Esophagus muscularis mucosa (tissue), 4 donors: ENCODE data around the gene TTBK2. TPM values are rescaled to one million over a fixed set of nuclear protein-coding genes. Genes with fewer than 3 reads are reported as not detected.
"Not testable (repeated sequence)": the region's sequence is repeated elsewhere in the genome, so short reads cannot be mapped to it uniquely, and the experiment has no call there.

ENCODE experiments used
- DNase-seq: peaks from one replicate; pipeline ENCODE4 v3.0.0-alpha.2; 2017; ENCODE audit errors: extremely low spot score
- H3K27ac ChIP-seq, 4 donors: fragments of 200-600 bp; sonication (generic); replicated peaks in 1 of 4; 1 replicate in 3 of 4; 2 replicates in 1 of 4; pipeline ENCODE4 v1.5.1; 2016 to 2019; ENCODE audit warnings: mild to moderate bottlenecking in 1 of 4
- H3K27me3 ChIP-seq, 4 donors: fragments of 200-600 bp; sonication (generic); one replicate each; pipeline versions ENCODE4 v1.5.1 to v1.6.0; 2016 to 2019
- H3K36me3 ChIP-seq, 4 donors: fragments of 200-600 bp; sonication (generic); one replicate each; pipeline ENCODE4 v1.5.1; 2016 to 2019
- H3K4me1 ChIP-seq, 4 donors: fragments of 200-600 bp; sonication (generic); one replicate each; pipeline ENCODE4 v1.5.1; 2016 to 2019
- H3K4me3 ChIP-seq, 4 donors: fragments of 200-600 bp; sonication (generic); 1 replicate in 2 of 4; 2 replicates in 2 of 4; pipeline ENCODE4 v1.5.1; 2016 to 2019; ENCODE audit warnings: mild to moderate bottlenecking in 4 of 4, moderate library complexity in 1 of 4
- H3K9me3 ChIP-seq, 4 donors: fragments of 200-600 bp; sonication (generic); 1 replicate in 3 of 4; 2 replicates in 1 of 4; pipeline ENCODE4 v1.5.1; 2016 to 2019
- EP300 ChIP-seq: sonication (generic); formaldehyde crosslinking; IDR thresholded peaks from one replicate; pipeline ENCODE4 v1.6.1; 2017; ENCODE audit warnings: antibody characterized with exemption
- POLR2A ChIP-seq: fragments of 450-650 bp; IDR thresholded peaks from one replicate; pipeline ENCODE4 v1.6.1; 2017; ENCODE audit warnings: antibody characterized with exemption, moderate library complexity, mild to moderate bottlenecking, low read depth
- POLR2AphosphoS5 ChIP-seq, 2 donors: sonication (generic); formaldehyde crosslinking; IDR thresholded peaks; one replicate each; pipeline ENCODE4 v1.6.1; 2017; ENCODE audit warnings: antibody characterized with exemption in 2 of 2
- WGBS: methylation state at CpG from one replicate; pipeline ENCODE4 v1.1.5; 2018; 5-methylcytosine and 5-hydroxymethylcytosine counted together
- intact Hi-C: fragments of 100-400 bp; cut with DNase I; formaldehyde crosslinking; loops from one replicate; pipeline ENCODE4 v1.15.1; 2023
- total RNA-seq, 4 donors: library from RNA; depleted of rRNA; stranded (reverse); fragments of >200 nt; gene quantifications; one replicate each; pipeline versions ENCODE4 v1.1.0 to v1.2.1, GENCODE V29; 2016
- TF ChIP-seq, protein P1 (sequence below), 3 experiments: fragments of 200-600 bp in 2 of 3; fragments of 450-650 bp in 1 of 3; sonication (generic) in 2 of 3; IDR thresholded peaks; one replicate each; pipeline ENCODE4 v1.5.1; 2017 to 2019; ENCODE audit warnings: antibody characterized with exemption in 3 of 3, mild to moderate bottlenecking in 2 of 3, moderate library complexity in 1 of 3

The TTBK2 gene
- total RNA-seq, 4 donors from 2014 or later: 19.4 to 33.0 (median 25.1) TPM

GRCh38 chr15:42914728-42915497, 5.7 kb downstream of the TTBK2 start:
- DNase-seq: no peak
- intact Hi-C loops: no loop called here
- Histone ChIP-seq H3K9me3 (no peaks in the 10 kb centered on the region), H3K4me1 (peaks cover 0 to 27% (median 22%) of the 10 kb centered on the region in 4 donors), H3K4me3 (peak overlapping the region in 1 of 4 donors; percentile 1), H3K27me3 (no peaks in the 10 kb centered on the region), H3K27ac (no peak overlapping the region), H3K36me3 (no peaks in the 10 kb centered on the region)
- WGBS: 66% methylated on average over 5 of the region's 5 CpGs
- TF ChIP-seq EP300 (no peak), POLR2AphosphoS5 (IDR thresholded peaks at IDR 0.05) (no peak), POLR2A (no peak)
- TF ChIP-seq, protein P1, sequence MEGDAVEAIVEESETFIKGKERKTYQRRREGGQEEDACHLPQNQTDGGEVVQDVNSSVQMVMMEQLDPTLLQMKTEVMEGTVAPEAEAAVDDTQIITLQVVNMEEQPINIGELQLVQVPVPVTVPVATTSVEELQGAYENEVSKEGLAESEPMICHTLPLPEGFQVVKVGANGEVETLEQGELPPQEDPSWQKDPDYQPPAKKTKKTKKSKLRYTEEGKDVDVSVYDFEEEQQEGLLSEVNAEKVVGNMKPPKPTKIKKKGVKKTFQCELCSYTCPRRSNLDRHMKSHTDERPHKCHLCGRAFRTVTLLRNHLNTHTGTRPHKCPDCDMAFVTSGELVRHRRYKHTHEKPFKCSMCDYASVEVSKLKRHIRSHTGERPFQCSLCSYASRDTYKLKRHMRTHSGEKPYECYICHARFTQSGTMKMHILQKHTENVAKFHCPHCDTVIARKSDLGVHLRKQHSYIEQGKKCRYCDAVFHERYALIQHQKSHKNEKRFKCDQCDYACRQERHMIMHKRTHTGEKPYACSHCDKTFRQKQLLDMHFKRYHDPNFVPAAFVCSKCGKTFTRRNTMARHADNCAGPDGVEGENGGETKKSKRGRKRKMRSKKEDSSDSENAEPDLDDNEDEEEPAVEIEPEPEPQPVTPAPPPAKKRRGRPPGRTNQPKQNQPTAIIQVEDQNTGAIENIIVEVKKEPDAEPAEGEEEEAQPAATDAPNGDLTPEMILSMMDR (IDR thresholded peaks at IDR 0.05): no peak

DNA sequence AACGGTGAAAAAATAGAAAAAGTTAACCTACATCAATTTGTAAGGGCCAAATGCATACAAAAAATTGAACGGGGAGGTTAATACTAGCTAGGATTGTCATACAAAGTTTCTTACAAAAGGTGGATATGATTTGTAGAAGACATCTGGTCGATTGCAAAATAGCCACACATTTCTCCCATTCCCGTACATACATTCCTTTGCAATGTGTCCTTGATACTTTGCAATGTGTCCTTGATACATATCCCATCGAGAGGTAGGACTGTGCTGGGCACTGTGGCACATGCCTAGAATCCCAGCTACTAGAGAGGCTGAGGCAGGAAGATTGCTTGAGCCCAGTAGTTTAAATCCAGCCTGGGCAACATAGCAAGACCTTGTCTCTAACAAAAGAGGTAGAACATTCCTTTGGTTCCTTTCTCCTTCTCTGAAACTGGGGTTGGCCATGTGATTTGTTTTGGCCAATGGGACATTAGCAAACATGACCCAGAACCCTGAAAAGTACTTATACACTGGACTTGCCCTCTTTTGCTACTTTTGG, 9.5 kb downstream of the TTBK2 start:
- 86% methylated on average over 5 of the region's 5 CpGs for WGBS
- Histone ChIP-seq H3K27me3 (no peaks in the 10 kb centered on the region), H3K4me3 (no peak overlapping the region), H3K4me1 (peaks cover 0 to 7% (median 3%) of the 10 kb centered on the region in 4 donors), H3K9me3 (no peaks in the 10 kb centered on the region), H3K36me3 (no peaks in the 10 kb centered on the region), H3K27ac (no peak overlapping the region)
- intact Hi-C loops: no loop called here
- no peak for DNase-seq
- TF ChIP-seq POLR2AphosphoS5 (IDR thresholded peaks at IDR 0.05) (no peak), EP300 (no peak), POLR2A (no peak)
- TF ChIP-seq, protein P1 (IDR thresholded peaks at IDR 0.05): no peak

DNA sequence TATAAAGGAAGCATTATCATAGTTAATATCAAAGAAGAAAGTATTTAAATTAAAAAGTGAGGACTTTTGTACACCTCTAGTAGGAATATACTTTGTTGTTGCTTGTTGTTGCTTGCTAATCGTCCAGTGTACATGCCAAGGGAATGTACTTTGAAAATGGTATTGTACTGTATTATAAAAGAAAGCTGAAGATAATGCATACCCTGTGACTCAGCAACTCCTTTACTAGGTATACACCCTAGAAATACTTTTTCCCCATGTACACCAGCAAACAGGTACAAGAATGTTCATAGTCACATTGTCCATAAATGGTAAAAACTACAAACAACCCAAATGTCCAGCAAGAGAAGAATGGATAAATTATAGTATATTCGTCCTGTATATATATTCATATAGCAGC, 12.0 kb downstream of the TTBK2 start:
- H3K4me3 ChIP-seq: no peak overlapping the region
- intact Hi-C loops: no loop called here
- H3K4me1 ChIP-seq: peaks cover 4 to 6% (median 5%) of the 10 kb centered on the region in 4 donors
- DNase-seq: no peak
- H3K36me3 ChIP-seq: no peaks in the 10 kb centered on the region
- H3K27me3 ChIP-seq: no peaks in the 10 kb centered on the region
- no peak overlapping the region for H3K27ac ChIP-seq
- no peaks in the 10 kb centered on the region for H3K9me3 ChIP-seq
- no peak for TF ChIP-seq POLR2AphosphoS5 (IDR thresholded peaks at IDR 0.05)
- TF ChIP-seq, protein P1 (IDR thresholded peaks at IDR 0.05): no peak
- no peak for TF ChIP-seq POLR2A
- no peak for TF ChIP-seq EP300
- 81% methylated on average over 2 of the region's 2 CpGs for WGBS

GRCh38 chr15:42903388-42904324, 16.9 kb downstream of the TTBK2 start:
- H3K27me3 ChIP-seq: no peaks in the 10 kb centered on the region
- no peaks in the 10 kb centered on the region for H3K36me3 ChIP-seq
- peaks cover 5 to 14% (median 12%) of the 10 kb centered on the region in 4 donors for H3K4me1 ChIP-seq
- H3K27ac ChIP-seq: peak overlapping the region in 2 of 4 donors; percentile 9 to 47
- 80% methylated on average over 5 of the region's 5 CpGs for WGBS
- DNase-seq: no peak
- no peaks in the 10 kb centered on the region for H3K9me3 ChIP-seq
- H3K4me3 ChIP-seq: no peak overlapping the region
- TF ChIP-seq EP300: no peak
- no peak for TF ChIP-seq POLR2AphosphoS5 (IDR thresholded peaks at IDR 0.05)
- no peak for TF ChIP-seq POLR2A
- intact Hi-C loops: no loop called here

DNA sequence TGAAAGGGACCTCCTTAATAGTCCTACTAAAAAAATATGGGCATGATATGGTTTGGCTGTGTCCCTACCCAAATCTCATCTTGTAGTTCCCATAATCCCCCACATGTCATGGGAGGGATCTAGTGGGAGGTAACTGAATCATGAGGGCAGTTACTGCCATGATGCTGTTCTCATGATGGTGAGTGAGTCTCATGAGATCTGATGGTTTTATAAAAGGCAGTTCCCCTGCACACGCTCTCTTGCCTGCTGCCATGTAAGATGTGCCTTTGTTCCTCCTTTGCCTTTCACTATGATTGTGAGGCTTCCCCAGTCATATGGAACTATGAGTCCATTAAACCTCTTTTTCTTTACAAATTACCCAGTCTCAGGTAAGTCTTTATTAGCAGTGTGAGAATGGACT, 26.7 kb downstream of the TTBK2 start:
- H3K4me3 ChIP-seq, H3K27me3 ChIP-seq, DNase-seq, intact Hi-C loops, H3K27ac ChIP-seq, H3K9me3 ChIP-seq, H3K36me3 ChIP-seq: not testable (repeated sequence)
- H3K4me1 ChIP-seq: peaks cover 13 to 23% (median 16%) of the 10 kb centered on the region in 4 donors
- 92% methylated on average over 1 of the region's 1 CpG for WGBS
